ENCODE data around the gene TBX2. TPM values are rescaled to one million over a fixed set of nuclear protein-coding genes. Genes with fewer than 3 reads are reported as not detected.

TBX2 gene
- total RNA-seq, result 10 to 100 TPM; 35.2 to 49.5 TPM

- H3K9me3 ChIP-seq, result no peaks in the 10 kb centered on the region
- H3K27me3 ChIP-seq (replicated peaks; ENCODE audit: insufficient read depth), result no peaks in the 10 kb centered on the region
- DNase-seq (ENCODE audit: low spot score), result peak; percentile 63
- H3K4me3 ChIP-seq, result peak within 1 kb of the TSS; percentile 87
- TF ChIP-seq CTCF (IDR thresholded peaks at IDR 0.05), result no peak
- H3K27ac ChIP-seq, result peak within 1 kb of the TSS; percentile 91
- peaks cover 3% of the 10 kb centered on the region for H3K36me3 ChIP-seq
- H3K4me1 ChIP-seq (ENCODE audit: control insufficient read depth in 1 of 2, low read depth in 2 of 2), result peaks cover 9 to 69% of the 10 kb centered on the region in 2 donors
- peak; percentile 35 for ATAC-seq (ENCODE audit: insufficient number of reproducible peaks, low FRiP score, low read depth)
Measured at GRCh38 chr17:61399131-61400065, at the start of gene TBX2. TBX2 (plus strand) TSS chr17:61399843; CDS start chr17:61400177, 334 bp downstream.

GRCh38 chr17:61351745-61352407 lies 47.8 kb upstream of the TBX2 start:
- H3K27ac ChIP-seq, result no peak overlapping the region
- H3K36me3 ChIP-seq, result no peaks in the 10 kb centered on the region
- no peak for ATAC-seq (ENCODE audit: insufficient number of reproducible peaks, low FRiP score, low read depth)
- no peaks in the 10 kb centered on the region for H3K27me3 ChIP-seq (replicated peaks; ENCODE audit: insufficient read depth)
- H3K4me3 ChIP-seq, result no peak overlapping the region
- H3K4me1 ChIP-seq (ENCODE audit: control insufficient read depth in 1 of 2, low read depth in 2 of 2), result no peaks in the 10 kb centered on the region
- H3K9me3 ChIP-seq, result no peaks in the 10 kb centered on the region
- no peak for DNase-seq (ENCODE audit: low spot score)
- TF ChIP-seq CTCF (IDR thresholded peaks at IDR 0.05), result no peak

- Histone ChIP-seq H3K4me1 (ENCODE audit: control insufficient read depth in 1 of 2, low read depth in 2 of 2) (no peaks in the 10 kb centered on the region), H3K27ac (no peak overlapping the region)
Measured at GRCh38 chr17:61352408-61352770, 47.3 kb upstream of the TBX2 start.

GRCh38 chr17:61352781-61353491 lies 46.7 kb upstream of the TBX2 start:
- TF ChIP-seq CTCF (IDR thresholded peaks at IDR 0.05), result no peak
- H3K36me3 ChIP-seq, result no peaks in the 10 kb centered on the region

More at GRCh38 chr17:61352408-61352770, 47.3 kb upstream of the TBX2 start:
- no peaks in the 10 kb centered on the region for H3K36me3 ChIP-seq
- no peak overlapping the region for H3K4me3 ChIP-seq
- no peaks in the 10 kb centered on the region for H3K27me3 ChIP-seq (replicated peaks; ENCODE audit: insufficient read depth)
- H3K9me3 ChIP-seq, result no peaks in the 10 kb centered on the region
- TF ChIP-seq CTCF (IDR thresholded peaks at IDR 0.05), result no peak
- no peak for DNase-seq (ENCODE audit: low spot score)
- ATAC-seq (ENCODE audit: insufficient number of reproducible peaks, low FRiP score, low read depth), result no peak

GRCh38 chr17:61353615-61354014 lies 46.0 kb upstream of the TBX2 start:
- Histone ChIP-seq H3K9me3 (no peaks in the 10 kb centered on the region), H3K4me3 (no peak overlapping the region), H3K4me1 (ENCODE audit: control insufficient read depth in 1 of 2, low read depth in 2 of 2) (no peaks in the 10 kb centered on the region), H3K27ac (no peak overlapping the region), H3K27me3 (replicated peaks; ENCODE audit: insufficient read depth) (no peaks in the 10 kb centered on the region), H3K36me3 (no peaks in the 10 kb centered on the region)
- DNase-seq (ENCODE audit: low spot score) (no peak), ATAC-seq (ENCODE audit: insufficient number of reproducible peaks, low FRiP score, low read depth) (no peak)
- TF ChIP-seq CTCF (IDR thresholded peaks at IDR 0.05), result no peak

More at GRCh38 chr17:61352781-61353491, 46.7 kb upstream of the TBX2 start:
- Histone ChIP-seq H3K4me3 (no peak overlapping the region), H3K4me1 (ENCODE audit: control insufficient read depth in 1 of 2, low read depth in 2 of 2) (no peaks in the 10 kb centered on the region), H3K27me3 (replicated peaks; ENCODE audit: insufficient read depth) (no peaks in the 10 kb centered on the region), H3K27ac (no peak overlapping the region), H3K9me3 (no peaks in the 10 kb centered on the region)
- no peak for DNase-seq (ENCODE audit: low spot score)
- ATAC-seq (ENCODE audit: insufficient number of reproducible peaks, low FRiP score, low read depth), result no peak
